Muscle of leg (tissue), 11 donors: ENCODE data around the gene RIPOR2. TPM values are rescaled to one million over a fixed set of nuclear protein-coding genes. Genes with fewer than 3 reads are reported as not detected.

ENCODE experiments used
- DNase-seq: peaks from one replicate; pipeline ENCODE4 v3.0.0; 2013
- H3K27ac ChIP-seq: one replicate; pipeline ENCODE4 v1.5.1; 2013; ENCODE audit warnings: mild to moderate bottlenecking, low read length, control low read depth
- H3K27me3 ChIP-seq: one replicate; pipeline ENCODE4 v1.6.1; 2013; ENCODE audit warnings: low read length; ENCODE audit not compliant: control insufficient read depth, insufficient read depth
- H3K36me3 ChIP-seq: one replicate; pipeline ENCODE4 v1.6.1; 2013; ENCODE audit warnings: low read length; ENCODE audit not compliant: control insufficient read depth, insufficient read depth
- H3K4me1 ChIP-seq: one replicate; pipeline ENCODE4 v1.6.1; 2013; ENCODE audit warnings: low read length; ENCODE audit not compliant: control insufficient read depth, insufficient read depth
- H3K4me3 ChIP-seq: one replicate; pipeline ENCODE4 v1.5.1; 2013; ENCODE audit warnings: low read length, control low read depth
- H3K9me3 ChIP-seq: replicated peaks from 2 replicates; pipeline ENCODE4 v1.6.1; 2013; ENCODE audit warnings: low read depth, low read length; ENCODE audit not compliant: control insufficient read depth
- WGBS: methylation state at CpG from one replicate; pipeline ENCODE4 v1.1.5; 2013; ENCODE audit warnings: missing lambda C conversion rate; ENCODE audit not compliant: insufficient coverage; 5-methylcytosine and 5-hydroxymethylcytosine counted together
- polyA plus RNA-seq, 8 donors: library from polyadenylated mRNA; unstranded; fragments of 120-200 nt; gene quantifications; one replicate each; pipeline versions ENCODE4 v1.2.1 to v1.2.3, GENCODE V29; 2013; ENCODE audit warnings: inconsistent platforms in 1 of 8, low replicate concordance in 1 of 8; ENCODE audit not compliant: insufficient read length in 8 of 8, insufficient read depth in 1 of 8
- total RNA-seq: library from RNA; stranded (reverse); fragments of 120-200 nt; gene quantifications from one replicate; pipeline ENCODE4 v1.2.4, GENCODE V29; 2013

Gene RIPOR2
- total and polyA plus RNA-seq, 9 donors = 17.5 to 32.0 (median 25.6) TPM

- H3K36me3 ChIP-seq = peaks cover 9% of the 10 kb centered on the region
- H3K4me3 ChIP-seq = no peak overlapping the region
- no peak overlapping the region for H3K27ac ChIP-seq
- no peak for DNase-seq
- H3K9me3 ChIP-seq = no peaks in the 10 kb centered on the region
- no peaks in the 10 kb centered on the region for H3K27me3 ChIP-seq
- H3K4me1 ChIP-seq = no peaks in the 10 kb centered on the region
- WGBS = no CpG with 5 or more reads among the region's 2 CpGs
These were observed 117.4 kb downstream of the RIPOR2 start for GRCh38 chr6:24818346-24818745.

DNA sequence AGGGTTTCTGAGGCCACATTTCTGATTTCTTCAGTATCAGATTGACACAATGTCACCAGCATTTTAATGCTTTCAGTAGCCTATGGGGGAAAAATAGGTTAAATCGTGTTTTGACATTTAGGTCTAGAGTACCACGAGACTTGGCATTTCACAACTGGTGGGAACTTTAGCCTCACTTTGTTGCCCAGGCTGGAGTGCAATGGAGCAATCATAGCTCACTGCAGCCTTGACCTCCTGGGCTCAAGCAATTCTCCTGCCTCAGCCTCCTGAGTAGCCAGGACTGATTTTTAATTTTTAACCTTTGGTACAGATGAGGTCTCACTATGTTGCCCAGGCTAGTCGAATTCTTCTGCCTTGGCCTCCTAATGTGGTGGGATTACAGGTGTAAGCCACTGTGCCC lies 126.0 kb downstream of the RIPOR2 start:
- DNase-seq = no peak
- H3K27ac ChIP-seq = no peak overlapping the region
- WGBS = 85% methylated on average over 3 of the region's 3 CpGs
- no peaks in the 10 kb centered on the region for H3K27me3 ChIP-seq
- no peaks in the 10 kb centered on the region for H3K4me1 ChIP-seq
- peaks cover 24% of the 10 kb centered on the region for H3K36me3 ChIP-seq
- H3K9me3 ChIP-seq = no peaks in the 10 kb centered on the region
- H3K4me3 ChIP-seq = no peak overlapping the region

GRCh38 chr6:24807584-24807983 lies 128.2 kb downstream of the RIPOR2 start:
- Histone ChIP-seq H3K36me3 (peaks cover 24% of the 10 kb centered on the region), H3K4me1 (no peaks in the 10 kb centered on the region), H3K27me3 (no peaks in the 10 kb centered on the region), H3K4me3 (no peak overlapping the region), H3K9me3 (no peaks in the 10 kb centered on the region), H3K27ac (no peak overlapping the region)
- no peak for DNase-seq
- no CpG with 5 or more reads among the region's 3 CpGs for WGBS

DNA sequence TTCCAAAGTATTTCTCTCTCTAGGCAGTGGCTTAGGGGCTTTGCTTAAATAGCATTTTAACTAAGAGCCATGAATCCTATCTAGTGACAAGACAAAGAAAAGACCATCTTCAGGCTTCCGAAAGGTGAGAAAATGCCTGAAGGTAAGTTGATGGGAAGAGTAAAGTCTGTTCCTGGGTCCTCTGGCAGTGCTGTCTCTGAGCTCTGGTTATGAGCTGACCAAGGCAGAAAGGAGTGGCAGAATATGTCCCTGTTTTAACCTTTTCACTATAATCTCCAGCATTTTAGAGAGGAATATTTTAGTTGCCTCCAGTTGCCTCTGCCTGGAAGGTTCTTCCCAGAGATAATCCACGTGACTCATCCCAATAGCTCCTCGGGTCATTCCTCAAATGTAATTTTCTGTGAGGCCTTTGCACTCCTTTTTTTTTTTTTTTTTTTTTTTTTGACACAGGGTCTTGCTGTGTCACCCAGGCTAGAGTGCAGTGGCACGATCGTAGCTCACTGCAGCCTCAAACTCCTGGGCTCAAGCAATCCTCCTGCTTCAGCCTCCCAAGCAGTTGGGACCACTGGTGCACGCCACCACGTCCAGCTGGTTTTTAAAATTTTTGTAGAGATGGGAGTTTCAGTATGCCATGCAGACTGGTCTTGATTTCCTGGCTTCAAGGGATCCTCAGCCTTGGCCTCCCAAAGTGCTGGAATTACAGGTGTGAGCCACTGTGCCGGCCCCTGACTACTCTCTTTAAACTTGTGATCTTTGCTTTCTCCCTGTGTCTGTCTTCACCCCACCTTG lies 133.3 kb downstream of the RIPOR2 start:
- 91% methylated on average over 4 of the region's 8 CpGs for WGBS

DNA sequence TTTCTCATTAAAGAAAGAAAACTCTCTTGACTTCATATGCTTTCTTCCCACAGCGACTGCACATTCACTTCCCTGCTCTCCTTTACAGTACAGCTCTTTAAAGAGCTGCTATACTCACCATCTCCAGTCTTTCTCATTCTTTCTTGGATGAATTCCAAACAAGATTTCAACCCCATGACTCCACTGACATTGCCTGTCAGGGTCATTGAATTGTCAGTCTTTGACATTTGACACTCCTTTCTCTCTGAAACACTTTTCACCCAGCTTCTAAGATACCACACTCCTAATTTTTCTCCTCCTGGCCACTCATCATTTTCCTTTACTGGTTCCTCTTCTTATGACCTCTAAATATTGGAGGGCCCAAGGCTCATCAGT lies 136.2 kb downstream of the RIPOR2 start:
- Histone ChIP-seq H3K9me3 (no peaks in the 10 kb centered on the region), H3K4me1 (no peaks in the 10 kb centered on the region), H3K4me3 (no peak overlapping the region), H3K36me3 (no peaks in the 10 kb centered on the region), H3K27me3 (no peaks in the 10 kb centered on the region), H3K27ac (no peak overlapping the region)
- DNase-seq = no peak
- 81% methylated on average over 1 of the region's 1 CpG for WGBS

More for the DNA sequence above, 133.3 kb downstream of the RIPOR2 start:
- no peaks in the 10 kb centered on the region for H3K4me1 ChIP-seq
- no peaks in the 10 kb centered on the region for H3K27me3 ChIP-seq
- no peak overlapping the region for H3K27ac ChIP-seq
- H3K9me3 ChIP-seq = no peaks in the 10 kb centered on the region
- no peak for DNase-seq
- H3K36me3 ChIP-seq = peaks cover 16% of the 10 kb centered on the region
- no peak overlapping the region for H3K4me3 ChIP-seq

DNA sequence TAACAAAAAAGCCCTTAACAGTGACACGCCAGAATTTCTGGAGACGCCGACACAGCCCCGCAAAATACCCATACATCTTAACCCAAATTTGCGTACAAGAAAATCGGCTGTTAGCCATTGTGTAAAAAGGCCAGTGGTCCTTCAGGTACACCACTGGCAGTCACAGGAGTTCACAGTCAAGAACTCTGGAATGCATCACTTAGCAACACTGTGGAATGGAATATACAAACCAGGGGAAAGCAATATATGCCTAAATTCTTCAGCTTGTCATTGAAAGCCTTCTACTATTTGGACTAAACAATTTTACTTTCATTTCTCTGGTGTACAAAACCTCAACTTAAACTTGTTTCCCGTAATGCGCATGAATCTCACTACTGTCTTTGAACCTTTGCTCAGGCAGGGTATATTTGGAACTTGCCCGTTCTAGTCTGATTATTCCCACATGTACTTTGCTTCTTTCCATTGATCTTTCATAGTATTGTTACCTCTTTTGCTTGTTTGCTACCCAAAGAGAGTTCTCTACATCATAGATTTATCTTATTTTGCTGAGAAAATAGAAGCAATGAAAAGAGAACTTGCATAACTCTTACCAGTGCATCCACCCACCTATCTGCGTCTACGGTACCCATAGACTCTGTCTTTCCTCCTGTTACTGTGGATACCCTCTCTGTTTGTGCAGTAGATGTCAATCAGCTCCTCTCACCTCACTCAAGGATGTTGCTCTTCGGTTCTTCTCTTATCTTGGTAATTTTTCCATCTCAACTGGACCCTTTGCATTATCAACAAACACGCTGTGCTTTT lies 136.8 kb downstream of the RIPOR2 start, which contains the start of gene ARMH2:
TSS of gene ARMH2 (minus strand) at position 178 of the 801 bp plus-strand sequence. CDS start at position 118, 60 bp downstream.
- Histone ChIP-seq H3K4me1 (no peaks in the 10 kb centered on the region), H3K4me3 (no peak within 1 kb of the TSS), H3K27ac (no peak within 1 kb of the TSS), H3K36me3 (no peaks in the 10 kb centered on the region), H3K9me3 (no peaks in the 10 kb centered on the region), H3K27me3 (no peaks in the 10 kb centered on the region)
- no peak for DNase-seq
- 93% methylated on average over 11 of the region's 13 CpGs for WGBS

DNA sequence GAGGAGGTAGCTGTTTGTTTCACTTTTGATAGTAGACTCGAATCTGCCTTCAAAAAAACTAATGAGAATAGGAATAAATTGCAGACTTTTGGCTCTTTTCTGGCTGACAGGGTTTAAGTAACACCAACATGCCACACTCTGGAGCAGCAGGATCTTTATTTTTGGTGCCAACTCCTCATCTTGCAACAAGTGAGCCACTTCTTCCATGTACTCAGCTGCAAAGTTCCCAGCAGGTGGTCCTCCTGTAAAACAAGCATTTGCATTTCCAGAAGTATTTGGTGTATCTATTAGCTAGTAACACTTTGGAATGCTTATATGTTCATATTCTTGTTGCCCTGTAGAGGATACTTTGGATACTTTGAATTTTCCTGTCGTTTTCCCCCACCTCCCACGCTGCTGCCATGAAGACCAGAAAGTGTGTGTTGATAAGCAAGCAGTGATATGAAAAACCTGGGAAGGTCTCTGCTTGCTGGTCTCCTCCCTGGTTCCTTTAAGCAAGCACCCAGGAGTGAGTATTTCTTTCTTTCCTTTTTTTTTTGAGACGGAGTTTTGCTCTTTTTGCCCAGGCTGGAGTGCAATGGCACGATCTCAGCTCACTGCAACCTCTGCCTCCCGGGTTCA lies 138.1 kb downstream of the RIPOR2 start:
- Histone ChIP-seq H3K27me3 (no peaks in the 10 kb centered on the region), H3K4me1 (no peaks in the 10 kb centered on the region), H3K9me3 (no peaks in the 10 kb centered on the region), H3K27ac (no peak overlapping the region), H3K36me3 (no peaks in the 10 kb centered on the region), H3K4me3 (no peak overlapping the region)
- DNase-seq = no peak
- no CpG with 5 or more reads among the region's 6 CpGs for WGBS

DNA sequence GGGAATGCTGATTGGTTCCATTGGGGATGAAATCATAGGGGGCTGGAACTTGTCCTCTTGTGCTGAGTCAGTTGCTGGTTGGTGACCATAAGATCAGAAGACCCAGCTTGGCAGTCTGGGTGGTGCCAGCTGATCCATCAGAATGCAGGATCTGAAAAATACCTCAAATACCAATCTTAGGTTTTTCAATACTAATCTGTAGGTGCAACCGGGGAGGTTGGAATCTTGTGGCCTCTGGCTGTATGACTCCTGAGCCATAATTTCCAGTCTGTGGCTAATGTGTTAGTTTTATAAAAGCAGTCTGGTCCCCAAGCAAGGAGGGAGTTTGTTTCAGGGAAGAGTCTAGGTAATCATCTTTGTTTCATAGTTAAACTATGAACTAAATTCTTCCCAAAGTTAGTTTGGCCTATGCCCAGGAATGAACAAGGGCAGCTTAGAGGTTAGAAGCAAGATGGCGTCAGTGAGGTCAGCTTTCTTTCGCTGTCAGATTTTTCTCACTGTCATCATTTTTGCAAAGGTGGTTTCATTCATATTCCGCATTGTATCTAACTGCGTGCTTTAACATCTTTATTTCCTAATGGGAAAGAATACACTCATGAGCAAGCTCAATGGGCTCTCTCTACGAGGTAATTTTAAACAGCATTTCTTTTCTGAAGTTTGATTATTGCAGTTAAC lies 139.0 kb downstream of the RIPOR2 start:
- no peak for DNase-seq
- no peak overlapping the region for H3K27ac ChIP-seq
- H3K27me3 ChIP-seq = no peaks in the 10 kb centered on the region
- no peaks in the 10 kb centered on the region for H3K4me1 ChIP-seq
- H3K36me3 ChIP-seq = no peaks in the 10 kb centered on the region
- no peak overlapping the region for H3K4me3 ChIP-seq
- 100% methylated on average over 1 of the region's 6 CpGs for WGBS
- no peaks in the 10 kb centered on the region for H3K9me3 ChIP-seq

DNA sequence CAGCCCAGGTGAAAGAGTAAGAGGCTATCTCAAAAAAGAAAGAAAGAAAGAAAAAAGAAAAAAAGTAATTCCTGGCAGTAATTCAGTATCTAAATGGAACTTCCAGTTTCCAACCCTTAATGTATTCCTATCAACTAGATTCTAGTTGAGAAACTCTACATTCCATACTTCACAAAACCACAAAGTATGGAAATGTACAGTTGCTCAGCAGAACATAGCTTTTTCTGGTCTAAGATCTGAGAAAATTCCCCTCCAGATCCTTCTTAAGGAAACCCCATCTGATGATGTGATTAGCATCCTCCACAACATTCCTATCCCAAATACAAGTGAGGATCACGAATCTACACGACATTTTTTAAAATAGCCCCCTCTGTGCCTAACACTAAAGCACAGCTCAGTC lies 140.7 kb downstream of the RIPOR2 start:
- no peaks in the 10 kb centered on the region for H3K36me3 ChIP-seq
- no CpG with 5 or more reads among the region's 2 CpGs for WGBS
- no peak overlapping the region for H3K27ac ChIP-seq
- no peak overlapping the region for H3K4me3 ChIP-seq
- H3K9me3 ChIP-seq = no peaks in the 10 kb centered on the region
- no peaks in the 10 kb centered on the region for H3K4me1 ChIP-seq
- H3K27me3 ChIP-seq = no peaks in the 10 kb centered on the region
- no peak for DNase-seq
